C4-2B (cell line): Measurements from ENCODE around the gene GNB1L.

ENCODE experiments used
- H3K27ac ChIP-seq: fragments of 450-650 bp; 2 replicates; pipeline ENCODE4 v1.5.1; 2017
- ZFX ChIP-seq: fragments of 450-650 bp; IDR thresholded peaks from 2 replicates; pipeline ENCODE4 v1.6.1; 2017
- TF ChIP-seq, protein P1 (sequence below): fragments of 450-650 bp; conservative IDR thresholded peaks from 2 replicates; pipeline ENCODE4 v1.5.1; 2017; ENCODE audit warnings: mild to moderate bottlenecking

GNB1L gene

DNA sequence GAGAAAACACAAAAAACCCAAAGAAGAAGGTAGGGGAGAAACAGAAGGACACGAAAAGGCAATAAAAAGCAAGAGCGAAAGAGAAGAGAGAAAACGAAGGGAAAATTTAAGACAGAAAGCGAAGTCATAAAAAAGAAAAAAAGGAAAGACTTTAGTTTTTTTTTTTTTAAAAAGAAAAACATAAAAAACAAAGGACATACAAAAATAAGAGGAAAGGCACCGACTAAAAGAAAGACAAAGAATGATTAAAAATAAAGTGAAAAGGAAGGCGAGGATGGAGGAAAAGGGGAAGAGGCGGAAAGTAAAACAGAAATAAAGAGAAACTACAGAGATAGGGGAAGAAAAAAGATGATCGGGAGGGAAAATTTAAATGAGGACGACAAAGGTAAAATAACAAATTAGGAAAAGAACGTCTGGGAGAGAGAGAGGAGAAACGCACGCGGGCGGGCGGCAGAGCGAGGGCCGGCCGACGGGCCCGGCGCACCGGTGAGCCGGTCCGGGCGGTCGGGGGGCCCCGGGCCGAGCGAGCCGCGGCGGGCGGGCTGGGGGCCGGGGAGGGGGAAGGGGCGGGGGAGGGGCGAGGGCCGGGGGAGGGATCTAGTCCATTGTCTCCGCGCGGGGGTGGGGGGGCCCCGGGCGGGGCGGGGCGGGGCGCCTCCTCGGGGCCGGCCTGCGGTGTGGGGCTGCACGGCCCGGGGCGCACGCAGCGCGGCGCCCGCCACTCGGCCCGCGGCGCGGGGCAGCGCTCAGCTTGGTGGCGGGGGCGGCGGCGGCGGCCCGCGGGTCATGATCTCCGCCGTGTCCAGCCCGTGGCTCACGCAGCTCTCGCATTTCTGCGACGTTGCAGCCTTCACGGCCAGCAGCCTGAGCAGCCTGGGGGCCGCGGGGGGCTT lies 94.4 kb downstream of the GNB1L start, which contains the start of gene TBX1:
TBX1 (plus strand) TSS at position 721 of the 893 bp plus-strand sequence; CDS start at position 787, 66 bp downstream.
- H3K27ac ChIP-seq, result peak within 1 kb of the TSS; percentile 86
- TF ChIP-seq ZFX, result no peak
- TF ChIP-seq, protein P1, sequence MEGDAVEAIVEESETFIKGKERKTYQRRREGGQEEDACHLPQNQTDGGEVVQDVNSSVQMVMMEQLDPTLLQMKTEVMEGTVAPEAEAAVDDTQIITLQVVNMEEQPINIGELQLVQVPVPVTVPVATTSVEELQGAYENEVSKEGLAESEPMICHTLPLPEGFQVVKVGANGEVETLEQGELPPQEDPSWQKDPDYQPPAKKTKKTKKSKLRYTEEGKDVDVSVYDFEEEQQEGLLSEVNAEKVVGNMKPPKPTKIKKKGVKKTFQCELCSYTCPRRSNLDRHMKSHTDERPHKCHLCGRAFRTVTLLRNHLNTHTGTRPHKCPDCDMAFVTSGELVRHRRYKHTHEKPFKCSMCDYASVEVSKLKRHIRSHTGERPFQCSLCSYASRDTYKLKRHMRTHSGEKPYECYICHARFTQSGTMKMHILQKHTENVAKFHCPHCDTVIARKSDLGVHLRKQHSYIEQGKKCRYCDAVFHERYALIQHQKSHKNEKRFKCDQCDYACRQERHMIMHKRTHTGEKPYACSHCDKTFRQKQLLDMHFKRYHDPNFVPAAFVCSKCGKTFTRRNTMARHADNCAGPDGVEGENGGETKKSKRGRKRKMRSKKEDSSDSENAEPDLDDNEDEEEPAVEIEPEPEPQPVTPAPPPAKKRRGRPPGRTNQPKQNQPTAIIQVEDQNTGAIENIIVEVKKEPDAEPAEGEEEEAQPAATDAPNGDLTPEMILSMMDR, result no peak

DNA sequence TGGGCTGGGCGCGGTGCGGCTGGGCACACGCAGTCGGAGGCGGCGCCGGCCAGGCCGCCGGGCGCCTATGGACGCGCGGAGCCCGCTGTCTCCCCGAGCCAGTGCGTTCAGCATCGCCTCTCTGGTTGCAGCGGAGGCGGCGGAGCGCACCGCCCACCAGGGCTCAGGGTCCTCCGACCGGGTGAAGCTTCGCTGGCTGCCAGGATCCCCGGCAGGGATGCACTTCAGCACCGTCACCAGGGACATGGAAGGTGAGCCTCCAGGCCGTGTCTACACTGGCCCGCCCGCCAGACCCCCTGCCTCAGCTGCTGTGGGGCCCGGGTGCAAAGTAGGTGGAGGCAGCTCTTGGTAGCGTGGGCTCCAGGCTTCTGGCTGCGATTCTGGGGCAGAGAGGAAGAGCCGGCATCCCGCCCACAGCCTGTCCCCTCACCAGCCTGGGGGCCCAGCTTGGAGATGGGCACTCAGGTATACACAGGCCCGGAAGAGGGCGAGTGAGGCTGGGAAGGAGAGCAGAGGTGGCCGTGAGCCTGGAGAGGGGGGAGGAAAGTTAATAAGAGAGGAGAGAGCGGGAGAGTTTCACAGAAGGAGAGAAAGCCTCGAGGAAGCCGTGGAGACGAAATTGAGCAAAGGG lies 95.1 kb downstream of the GNB1L start:
- H3K27ac ChIP-seq, result peak overlapping the region; percentile 86
- TF ChIP-seq ZFX, result no peak
- TF ChIP-seq, protein P1, result no peak

DNA sequence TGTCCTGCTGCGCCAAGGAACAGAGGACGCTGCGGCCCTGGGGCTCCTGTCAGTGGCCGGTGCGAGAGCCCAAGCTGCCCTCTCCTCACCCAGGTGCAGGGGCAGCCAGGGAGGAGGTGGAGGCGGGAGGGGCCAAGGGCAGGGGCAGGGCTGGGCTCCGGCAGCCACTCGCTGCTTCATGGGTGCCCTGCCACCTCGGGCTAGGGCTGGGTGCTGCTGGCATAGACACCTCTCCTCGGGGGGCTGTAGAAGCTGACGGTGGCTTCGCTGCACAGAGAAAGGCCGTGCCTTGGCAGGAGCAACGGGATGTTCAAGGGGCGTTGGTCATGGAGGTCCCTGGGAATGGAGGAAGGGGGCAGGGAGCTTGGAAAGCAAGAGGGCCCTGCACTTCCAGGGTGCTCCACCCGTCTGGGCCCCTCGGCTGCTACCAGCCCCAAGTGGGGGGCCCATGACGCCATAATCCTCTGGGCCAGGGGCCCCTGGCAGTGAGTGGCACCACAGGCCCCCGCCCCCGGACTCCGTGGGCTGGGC lies 95.7 kb downstream of the GNB1L start:
- H3K27ac ChIP-seq, result no peak overlapping the region
- TF ChIP-seq, protein P1, result no peak
- TF ChIP-seq ZFX, result no peak

DNA sequence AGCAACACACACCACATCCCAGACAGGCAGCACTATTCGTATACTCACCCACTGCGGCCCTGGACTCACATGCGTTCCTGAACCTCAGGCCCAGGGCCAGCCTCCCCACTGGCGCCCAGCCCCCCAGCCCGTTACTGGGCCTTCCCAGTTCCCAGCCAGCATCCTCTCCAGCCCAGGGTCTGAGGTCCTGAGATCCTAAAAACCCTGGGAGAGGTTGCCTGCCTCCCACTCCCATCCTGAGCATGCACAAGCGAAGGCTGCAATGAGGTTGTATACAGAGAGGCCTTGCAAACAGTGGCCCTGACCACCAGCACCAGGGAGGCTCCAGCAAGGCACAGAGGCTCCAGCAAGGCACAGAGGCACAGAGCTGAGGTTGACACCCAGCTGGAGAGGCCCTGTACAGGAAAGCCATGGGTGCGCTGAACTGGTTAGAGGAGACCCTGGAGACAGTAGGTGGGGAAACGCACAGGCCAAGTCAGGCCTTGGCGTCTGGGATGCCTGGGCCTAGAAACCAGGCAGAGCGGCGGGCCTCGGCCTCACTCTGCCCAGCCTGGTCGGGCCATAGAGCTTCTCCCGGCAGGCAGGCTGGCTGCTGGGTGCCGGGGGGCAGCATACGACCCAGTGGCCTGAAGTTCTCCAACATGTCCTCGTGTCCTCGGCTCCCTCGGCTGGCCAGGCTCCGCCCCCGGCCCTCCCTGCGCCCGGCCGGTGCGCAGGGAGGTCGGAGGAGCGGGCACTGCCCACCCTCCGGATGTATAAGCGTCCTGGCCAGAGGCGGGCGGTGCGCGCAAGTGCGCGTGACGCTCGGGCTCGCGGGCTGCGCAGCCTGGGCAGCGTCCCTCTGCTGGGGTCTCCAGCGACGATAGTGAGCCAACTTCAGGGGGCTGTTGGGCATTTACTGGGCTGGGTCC lies 96.4 kb downstream of the GNB1L start:
- TF ChIP-seq, protein P1, result no peak
- TF ChIP-seq ZFX, result no peak
- no peak overlapping the region for H3K27ac ChIP-seq

DNA sequence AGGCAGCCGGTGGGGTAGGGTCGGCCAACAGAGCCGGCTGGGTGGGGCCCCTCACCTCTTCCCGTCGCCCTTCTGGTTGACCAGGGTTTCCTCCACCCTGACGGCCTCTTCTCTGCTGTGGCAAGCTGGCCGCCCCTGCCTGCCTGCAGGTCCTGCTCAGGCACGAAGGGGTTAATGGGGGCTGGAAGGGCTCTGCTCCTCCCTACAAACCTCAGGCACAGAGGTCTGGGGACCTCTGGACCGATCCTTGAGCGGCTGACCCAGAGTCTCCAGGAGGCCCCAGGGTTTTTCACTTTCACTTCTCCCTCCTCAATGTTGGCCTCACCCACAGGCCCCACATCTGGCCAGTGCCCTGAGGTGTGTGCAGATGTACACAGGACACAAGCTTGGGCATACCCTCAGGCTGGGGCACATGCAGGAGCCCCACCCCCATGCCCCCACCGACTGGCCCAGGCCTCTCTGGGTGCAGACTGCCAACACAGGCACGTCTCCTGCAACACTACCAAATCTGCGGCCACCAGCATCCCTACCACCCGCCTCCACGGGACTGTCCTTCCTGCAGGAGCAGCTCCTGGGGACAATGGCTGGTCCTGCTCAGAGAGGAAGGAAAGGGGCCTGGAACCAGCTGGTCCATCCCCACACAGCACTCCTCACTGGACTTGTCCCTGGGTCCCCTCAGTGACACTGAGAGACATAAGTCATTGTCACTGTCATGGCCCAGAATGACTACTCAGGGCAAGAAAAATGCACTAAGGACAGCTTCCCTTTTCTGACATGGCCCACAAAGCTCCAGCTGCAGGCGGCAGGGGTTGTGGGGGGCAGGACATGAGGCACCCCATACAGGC lies 97.3 kb downstream of the GNB1L start:
- peak overlapping the region; percentile 36 for H3K27ac ChIP-seq
- no peak for TF ChIP-seq ZFX
- TF ChIP-seq, protein P1, result no peak
